Measurements from ENCODE around the gene FNDC3A. TPM values are rescaled to one million over a fixed set of nuclear protein-coding genes. Genes with fewer than 3 reads are reported as not detected.

Gene FNDC3A
- total and polyA plus RNA-seq, 2 donors from 2014 or later, result 12.5 to 67.8 TPM

GRCh38 chr13:49071341-49071937, 95.7 kb downstream of the FNDC3A start:
- no peak for TF ChIP-seq CTCF (IDR thresholded peaks at IDR 0.05; ENCODE audit: borderline replicate concordance, extremely low read depth, insufficient read depth)
- H3K9me3 ChIP-seq (ENCODE audit: control insufficient read depth in 2 of 3, insufficient read depth in 1 of 3, low read length in 3 of 3), result no peaks in the 10 kb centered on the region
- H3K36me3 ChIP-seq (ENCODE audit: control insufficient read depth in 2 of 3, insufficient read depth in 3 of 3, low read length in 3 of 3), result no peaks in the 10 kb centered on the region
- DNase-seq (no peak), FAIRE-seq (no peak)
- no peak overlapping the region for H3K4me3 ChIP-seq (ENCODE audit: low read length in 3 of 3)
- H3K9ac ChIP-seq (ENCODE audit: low read length in 3 of 3), result no peak overlapping the region
- H3K4me1 ChIP-seq (ENCODE audit: control insufficient read depth in 2 of 3, insufficient read depth in 2 of 3, low read depth in 1 of 3, low read length in 3 of 3), result no peaks in the 10 kb centered on the region
- H3K27ac ChIP-seq (ENCODE audit: low read depth in 2 of 2, low read length in 2 of 2), result no peak overlapping the region
- H3K27me3 ChIP-seq (ENCODE audit: control insufficient read depth, insufficient read depth, low read length), result no peaks in the 10 kb centered on the region
- intact Hi-C loops (cut with DNase I), result no loop called here

DNA sequence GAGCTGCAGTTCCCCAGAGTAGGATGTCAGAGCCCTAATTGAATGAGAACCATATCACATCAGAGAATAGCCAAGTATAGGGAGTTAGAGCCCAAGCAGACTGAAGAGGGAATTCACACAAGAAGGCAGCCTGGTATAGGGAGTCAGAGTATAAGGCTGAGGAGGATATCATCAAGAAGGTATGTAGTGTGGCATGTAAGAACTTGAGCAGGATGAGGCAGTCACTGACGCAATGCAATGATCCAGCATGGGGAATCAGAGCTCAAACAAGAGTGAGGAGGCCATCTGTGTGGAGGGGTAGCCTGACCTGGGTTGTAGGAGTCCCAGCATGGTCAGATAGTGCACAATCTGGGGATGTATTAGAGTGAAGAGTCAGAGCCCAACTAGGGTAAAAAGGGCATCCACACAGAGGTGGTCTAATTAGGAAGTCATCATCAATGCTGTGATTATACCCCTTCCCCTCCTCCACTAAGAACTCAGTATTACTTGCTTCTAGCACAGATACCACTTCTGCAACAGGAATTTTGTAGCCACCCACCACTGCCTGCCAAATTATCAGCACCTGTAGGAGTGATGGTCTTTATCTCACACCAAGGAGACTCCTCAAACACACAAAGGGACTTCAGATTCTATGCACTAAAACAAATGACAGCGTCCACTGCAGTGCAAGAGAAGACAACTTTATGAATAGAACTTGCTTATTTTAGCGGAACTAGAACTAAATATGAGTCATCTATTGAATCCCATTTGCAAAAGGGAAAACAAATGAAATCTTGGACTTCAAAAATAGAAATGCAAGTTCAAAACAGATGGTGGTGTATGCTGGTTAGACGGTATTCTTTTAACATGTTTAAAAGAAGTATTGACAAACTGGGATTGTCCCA, 107.2 kb downstream of the FNDC3A start:
- no peak for TF ChIP-seq CTCF (IDR thresholded peaks at IDR 0.05; ENCODE audit: borderline replicate concordance, extremely low read depth, insufficient read depth)
- intact Hi-C loops (cut with DNase I), result no loop called here
- FAIRE-seq (no peak), DNase-seq (no peak)
- no peaks in the 10 kb centered on the region for H3K9me3 ChIP-seq (ENCODE audit: control insufficient read depth in 2 of 3, insufficient read depth in 1 of 3, low read length in 3 of 3)
- no peak overlapping the region for H3K9ac ChIP-seq (ENCODE audit: low read length in 3 of 3)
- peaks cover 0 to 2% (median 0%) of the 10 kb centered on the region in 3 donors for H3K36me3 ChIP-seq (ENCODE audit: control insufficient read depth in 2 of 3, insufficient read depth in 3 of 3, low read length in 3 of 3)
- H3K27me3 ChIP-seq (ENCODE audit: control insufficient read depth, insufficient read depth, low read length), result no peaks in the 10 kb centered on the region
- H3K27ac ChIP-seq (ENCODE audit: low read depth in 2 of 2, low read length in 2 of 2), result no peak overlapping the region
- H3K4me1 ChIP-seq (ENCODE audit: control insufficient read depth in 2 of 3, insufficient read depth in 2 of 3, low read depth in 1 of 3, low read length in 3 of 3), result no peaks in the 10 kb centered on the region
- no peak overlapping the region for H3K4me3 ChIP-seq (ENCODE audit: low read length in 3 of 3)

GRCh38 chr13:49084961-49085360, 109.2 kb downstream of the FNDC3A start:
- FAIRE-seq, result no peak
- no peaks in the 10 kb centered on the region for H3K9me3 ChIP-seq (ENCODE audit: control insufficient read depth in 2 of 3, insufficient read depth in 1 of 3, low read length in 3 of 3)
- H3K27ac ChIP-seq (ENCODE audit: low read depth in 2 of 2, low read length in 2 of 2), result no peak overlapping the region
- no peak for TF ChIP-seq CTCF (IDR thresholded peaks at IDR 0.05; ENCODE audit: borderline replicate concordance, extremely low read depth, insufficient read depth)
- H3K36me3 ChIP-seq (ENCODE audit: control insufficient read depth in 2 of 3, insufficient read depth in 3 of 3, low read length in 3 of 3), result peaks cover 0 to 2% (median 0%) of the 10 kb centered on the region in 3 donors
- H3K9ac ChIP-seq (ENCODE audit: low read length in 3 of 3), result no peak overlapping the region
- intact Hi-C loops (cut with DNase I), result no loop called here
- no peaks in the 10 kb centered on the region for H3K4me1 ChIP-seq (ENCODE audit: control insufficient read depth in 2 of 3, insufficient read depth in 2 of 3, low read depth in 1 of 3, low read length in 3 of 3)
- no peak for DNase-seq
- H3K27me3 ChIP-seq (ENCODE audit: control insufficient read depth, insufficient read depth, low read length), result no peaks in the 10 kb centered on the region
- H3K4me3 ChIP-seq (ENCODE audit: low read length in 3 of 3), result no peak overlapping the region
